ENCODE measurements around the gene OTUD3.

- no peak for TF ChIP-seq POLR2AphosphoS5 (IDR thresholded peaks at IDR 0.05; ENCODE audit: low read depth, low read length)
- TF ChIP-seq POLR2A (IDR thresholded peaks at IDR 0.05; ENCODE audit: low read depth, low read length), result no peak
- TF ChIP-seq TAF1 (IDR thresholded peaks at IDR 0.05; ENCODE audit: low read depth, low read length), result no peak
- no peak for TF ChIP-seq PAX5 (IDR thresholded peaks at IDR 0.05; ENCODE audit: insufficient read depth, low read length, severe bottlenecking)
- no peak for TF ChIP-seq SPI1 (IDR thresholded peaks at IDR 0.05; ENCODE audit: low read depth, low read length)
- TF ChIP-seq POU2F2 (IDR thresholded peaks at IDR 0.05; ENCODE audit: low read depth, low read length), result no peak
Observed at GRCh38 chr1:19859876-19860275, 22.3 kb upstream of the OTUD3 start.

Measured in GM12891 (cell line).